Gastroesophageal sphincter (tissue), 4 donors: ENCODE results near the gene MVB12B. TPM values are rescaled to one million over a fixed set of nuclear protein-coding genes. Genes with fewer than 3 reads are reported as not detected.

Experiments
- ATAC-seq: fragments of 150-250 bp; one replicate; pipeline ENCODE4 v1.9.1; 2016; ENCODE audit warnings: mild to moderate bottlenecking, moderate library complexity
- H3K27ac ChIP-seq, 4 donors: fragments of 200-600 bp; sonication (generic) in 3 of 4; 1 replicate in 3 of 4; 2 replicates in 1 of 4; pipeline ENCODE4 v1.5.1; 2016 to 2019
- H3K27me3 ChIP-seq: fragments of 200-600 bp; sonication (generic); one replicate; pipeline ENCODE4 v1.5.1; 2019
- H3K36me3 ChIP-seq, 2 donors: fragments of 200-600 bp; sonication (generic); one replicate each; pipeline ENCODE4 v1.5.1; 2019; ENCODE audit warnings: control low read depth in 1 of 2
- H3K4me1 ChIP-seq, 3 donors: fragments of 200-600 bp; sonication (generic); 1 replicate in 2 of 3; 2 replicates in 1 of 3; pipeline ENCODE4 v1.5.1; 2016 to 2019; ENCODE audit warnings: control low read depth in 2 of 3
- H3K4me3 ChIP-seq, 2 donors: fragments of 200-600 bp; sonication (generic); one replicate each; pipeline ENCODE4 v1.5.1; 2019; ENCODE audit warnings: mild to moderate bottlenecking in 1 of 2, moderate library complexity in 1 of 2
- H3K9me3 ChIP-seq, 3 donors: fragments of 200-600 bp; sonication (generic); one replicate each; pipeline ENCODE4 v1.5.1; 2017 to 2019; ENCODE audit warnings: control low read depth in 2 of 3
- EP300 ChIP-seq: sonication (generic); formaldehyde crosslinking; IDR thresholded peaks from one replicate; pipeline ENCODE4 v1.6.1; 2017; ENCODE audit warnings: antibody characterized with exemption, mild to moderate bottlenecking
- POLR2A ChIP-seq, 2 donors: fragments of 450-650 bp; IDR thresholded peaks; one replicate each; pipeline ENCODE4 v1.6.1; 2017; ENCODE audit warnings: antibody characterized with exemption in 2 of 2, mild to moderate bottlenecking in 2 of 2, moderate library complexity in 1 of 2
- POLR2AphosphoS5 ChIP-seq: sonication (generic); formaldehyde crosslinking; IDR thresholded peaks from one replicate; pipeline ENCODE4 v1.6.1; 2017; ENCODE audit warnings: antibody characterized with exemption
- WGBS, 2 donors: methylation state at CpG; one replicate each; pipeline ENCODE4 v1.1.5; 2018; ENCODE audit warnings: low coverage in 1 of 2; 5-methylcytosine and 5-hydroxymethylcytosine counted together
- total RNA-seq, 4 donors: library from RNA; depleted of rRNA; stranded (reverse); fragments of >200 nt; gene quantifications; one replicate each; pipeline ENCODE4 v1.1.0, GENCODE V29; 2016
- TF ChIP-seq, protein P1 (sequence below), 4 experiments: fragments of 200-600 bp in 2 of 4; fragments of 450-650 bp in 2 of 4; sonication (generic) in 1 of 4; IDR thresholded peaks; one replicate each; pipeline ENCODE4 v1.5.1; 2017 to 2019; ENCODE audit warnings: antibody characterized with exemption in 4 of 4, mild to moderate bottlenecking in 2 of 4, moderate library complexity in 2 of 4

MVB12B gene
- total RNA-seq, 4 donors from 2014 or later, result 12.0 to 25.2 (median 15.9) TPM

DNA sequence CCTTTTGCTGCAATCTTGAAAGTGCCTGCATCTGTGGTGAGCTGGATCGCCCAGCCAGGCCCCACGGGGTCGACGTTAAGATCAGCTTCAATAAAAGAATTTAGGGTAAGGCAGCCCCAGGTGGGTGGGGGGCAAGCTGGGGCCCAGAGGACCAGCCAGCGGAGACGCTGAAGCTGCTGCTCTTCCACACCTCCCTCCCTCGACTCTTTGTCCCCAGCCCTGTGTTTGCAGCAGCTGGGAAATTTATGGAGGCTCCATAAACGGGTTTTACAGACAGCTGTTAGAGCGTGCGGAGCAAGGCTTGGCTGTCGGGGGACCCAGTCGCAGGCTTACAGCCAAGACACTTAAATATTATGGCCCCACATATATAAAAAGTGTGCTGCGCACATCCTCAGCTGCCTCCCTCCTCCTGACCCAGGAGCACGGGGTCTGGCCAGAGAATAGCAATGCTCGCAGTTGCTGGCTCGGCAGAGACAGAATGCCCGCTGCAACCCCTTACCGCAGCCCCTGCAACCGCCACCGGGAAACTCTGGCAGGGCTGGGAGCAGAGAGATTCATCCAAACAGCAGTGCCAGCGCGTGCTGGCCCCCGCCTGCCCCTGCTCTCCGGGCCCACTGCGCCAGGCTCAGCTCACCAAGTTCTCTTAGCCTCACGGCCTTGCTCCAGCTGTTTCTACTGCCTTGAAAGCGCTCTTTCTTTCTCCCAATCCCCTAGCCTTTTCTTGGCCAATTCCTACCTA is 28.4 kb upstream of the MVB12B start:
- Histone ChIP-seq H3K9me3 (no peaks in the 10 kb centered on the region), H3K27ac (no peak overlapping the region), H3K4me1 (no peaks in the 10 kb centered on the region), H3K4me3 (no peak overlapping the region), H3K36me3 (no peaks in the 10 kb centered on the region), H3K27me3 (peaks cover 19% of the 10 kb centered on the region)
- TF ChIP-seq POLR2A (IDR thresholded peaks at IDR 0.05) (no peak), POLR2AphosphoS5 (no peak), EP300 (no peak)
- TF ChIP-seq, protein P1, sequence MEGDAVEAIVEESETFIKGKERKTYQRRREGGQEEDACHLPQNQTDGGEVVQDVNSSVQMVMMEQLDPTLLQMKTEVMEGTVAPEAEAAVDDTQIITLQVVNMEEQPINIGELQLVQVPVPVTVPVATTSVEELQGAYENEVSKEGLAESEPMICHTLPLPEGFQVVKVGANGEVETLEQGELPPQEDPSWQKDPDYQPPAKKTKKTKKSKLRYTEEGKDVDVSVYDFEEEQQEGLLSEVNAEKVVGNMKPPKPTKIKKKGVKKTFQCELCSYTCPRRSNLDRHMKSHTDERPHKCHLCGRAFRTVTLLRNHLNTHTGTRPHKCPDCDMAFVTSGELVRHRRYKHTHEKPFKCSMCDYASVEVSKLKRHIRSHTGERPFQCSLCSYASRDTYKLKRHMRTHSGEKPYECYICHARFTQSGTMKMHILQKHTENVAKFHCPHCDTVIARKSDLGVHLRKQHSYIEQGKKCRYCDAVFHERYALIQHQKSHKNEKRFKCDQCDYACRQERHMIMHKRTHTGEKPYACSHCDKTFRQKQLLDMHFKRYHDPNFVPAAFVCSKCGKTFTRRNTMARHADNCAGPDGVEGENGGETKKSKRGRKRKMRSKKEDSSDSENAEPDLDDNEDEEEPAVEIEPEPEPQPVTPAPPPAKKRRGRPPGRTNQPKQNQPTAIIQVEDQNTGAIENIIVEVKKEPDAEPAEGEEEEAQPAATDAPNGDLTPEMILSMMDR (IDR thresholded peaks at IDR 0.05), result no peak
- 42 to 61% methylated on average over 9 to 10 of the region's 27 CpGs for WGBS, 2 donors
- ATAC-seq, result no peak

DNA sequence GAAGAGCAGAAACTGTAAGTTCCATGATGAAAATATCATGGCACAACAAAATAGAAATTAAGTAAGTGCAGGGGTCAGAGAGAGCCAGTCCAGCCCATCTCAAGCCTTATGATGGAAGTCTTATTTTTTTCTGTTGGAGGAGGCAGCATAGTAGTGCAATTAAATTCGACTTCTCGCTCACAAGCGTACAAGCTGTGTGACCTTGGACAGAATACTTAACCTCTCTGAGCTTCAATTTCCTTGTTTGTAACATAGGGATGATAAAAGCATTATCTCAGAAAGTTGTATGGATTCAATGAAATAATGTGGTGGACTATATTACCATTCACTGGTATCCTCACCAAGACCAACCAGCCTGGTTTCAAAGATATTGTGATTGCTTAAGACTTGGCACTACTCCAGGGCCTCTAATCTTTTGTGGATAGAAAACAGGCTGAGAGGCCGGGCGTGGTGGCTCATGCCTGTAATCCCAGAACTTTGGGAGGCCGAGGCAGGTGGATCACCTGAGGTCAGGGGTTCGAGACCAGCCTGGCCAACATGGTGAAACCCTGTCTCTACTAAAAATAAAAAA is 26.8 kb upstream of the MVB12B start:
- no peak for ATAC-seq

DNA sequence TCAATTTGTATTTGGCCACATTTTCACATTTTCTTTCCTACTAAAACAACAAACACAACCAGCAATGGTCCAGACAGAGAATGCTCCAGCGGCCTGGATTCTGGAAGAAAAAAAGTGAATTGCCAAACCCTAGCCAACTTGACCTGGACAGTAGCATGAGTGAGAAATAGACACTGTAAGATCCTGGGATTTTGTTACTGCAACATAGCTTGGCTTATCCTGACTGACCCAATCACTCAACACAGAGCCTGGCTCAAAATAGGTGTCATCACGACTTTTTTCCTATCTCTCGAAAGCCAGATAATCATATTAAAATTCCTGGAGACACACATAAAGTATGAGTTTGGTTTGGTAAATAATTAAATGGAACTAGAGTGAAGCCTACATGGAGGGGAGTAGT is 25.4 kb upstream of the MVB12B start:
- Histone ChIP-seq H3K4me3 (no peak overlapping the region), H3K4me1 (no peaks in the 10 kb centered on the region), H3K27me3 (peaks cover 5% of the 10 kb centered on the region), H3K9me3 (no peaks in the 10 kb centered on the region), H3K36me3 (no peaks in the 10 kb centered on the region), H3K27ac (no peak overlapping the region)
- ATAC-seq, result no peak
- WGBS, 2 donors, result 94 to 95% methylated on average over 2 to 3 of the region's 3 CpGs
- TF ChIP-seq EP300 (no peak), POLR2AphosphoS5 (no peak), POLR2A (IDR thresholded peaks at IDR 0.05) (no peak)
- TF ChIP-seq, protein P1 (IDR thresholded peaks at IDR 0.05), result no peak

More for the DNA sequence above, 26.8 kb upstream of the MVB12B start:
- no peaks in the 10 kb centered on the region for H3K4me1 ChIP-seq
- H3K9me3 ChIP-seq, result no peaks in the 10 kb centered on the region
- WGBS, 2 donors, result 89 to 97% methylated on average over 5 to 7 of the region's 7 CpGs
- peaks cover 8% of the 10 kb centered on the region for H3K27me3 ChIP-seq
- no peak overlapping the region for H3K4me3 ChIP-seq
- H3K36me3 ChIP-seq, result no peaks in the 10 kb centered on the region
- no peak for TF ChIP-seq POLR2A (IDR thresholded peaks at IDR 0.05)
- no peak overlapping the region for H3K27ac ChIP-seq

DNA sequence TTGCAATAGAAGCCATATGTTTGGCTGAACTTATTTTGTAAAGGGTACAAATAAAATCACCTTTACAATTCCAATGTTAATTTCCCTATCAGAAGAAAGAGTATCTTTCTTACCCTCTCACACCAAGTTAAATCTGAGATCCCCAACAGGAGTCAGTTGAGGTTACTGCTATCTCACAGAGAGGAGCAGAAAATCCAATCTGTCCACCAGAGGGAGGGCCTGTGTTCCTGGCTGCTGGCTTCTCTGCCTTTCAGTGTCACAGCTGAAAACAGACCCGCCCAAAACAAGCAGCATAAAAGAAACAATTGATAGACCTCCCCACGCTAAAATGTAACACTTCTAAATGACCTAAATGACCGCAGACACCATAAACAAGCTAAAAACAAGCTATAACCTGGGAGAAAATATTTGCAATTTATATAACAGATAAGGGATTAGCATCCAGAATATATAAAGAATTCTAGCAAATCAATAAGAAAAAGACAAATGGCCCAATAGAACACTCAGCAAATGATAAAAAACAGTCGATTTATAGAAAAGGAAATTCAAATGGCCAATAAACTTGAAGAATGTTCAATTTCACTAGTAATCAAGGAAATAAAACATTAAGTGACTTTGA is 24.5 kb upstream of the MVB12B start:
- Histone ChIP-seq H3K4me1 (no peaks in the 10 kb centered on the region), H3K27ac (no peak overlapping the region), H3K36me3 (no peaks in the 10 kb centered on the region), H3K27me3 (no peaks in the 10 kb centered on the region), H3K9me3 (no peaks in the 10 kb centered on the region), H3K4me3 (no peak overlapping the region)
- peak; percentile 63 for ATAC-seq
- 39% methylated on average over 3 of the region's 4 CpGs; no CpG with 5 or more reads in 1 of the 2 donors for WGBS, 2 donors
- TF ChIP-seq, protein P1 (IDR thresholded peaks at IDR 0.05), result peak in 3 of 4 experiments; percentile 68 to 72 (median 68)
- no peak for TF ChIP-seq POLR2A (IDR thresholded peaks at IDR 0.05)
- TF ChIP-seq EP300, result no peak

DNA sequence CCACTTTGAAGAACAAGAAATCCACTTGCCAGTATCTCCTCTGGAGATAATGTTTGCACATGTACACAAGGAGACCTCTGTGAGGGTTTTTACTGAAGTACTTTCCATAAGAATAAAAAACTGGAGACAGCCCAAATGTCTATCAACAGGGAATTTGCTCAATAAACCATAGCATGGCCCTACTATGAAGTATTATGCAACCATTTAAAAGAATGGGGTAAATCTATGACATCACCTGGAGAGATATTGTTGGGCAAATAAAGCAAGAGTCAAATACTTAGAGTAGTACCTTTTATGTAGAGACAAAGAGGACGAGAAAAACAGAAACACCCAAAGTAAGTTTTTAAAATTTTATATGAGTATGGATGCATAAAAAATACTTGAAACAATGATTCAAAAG is 23.9 kb upstream of the MVB12B start:
- TF ChIP-seq EP300 (no peak), POLR2AphosphoS5 (no peak), POLR2A (IDR thresholded peaks at IDR 0.05) (no peak)
- TF ChIP-seq, protein P1 (IDR thresholded peaks at IDR 0.05), result no peak
- no peak for ATAC-seq
- WGBS, 2 donors, result 85 to 89% methylated on average over 1 of the region's 1 CpG

More for the DNA sequence above, 23.9 kb upstream of the MVB12B start:
- H3K4me1 ChIP-seq, result no peaks in the 10 kb centered on the region
- H3K9me3 ChIP-seq, result no peaks in the 10 kb centered on the region
- no peaks in the 10 kb centered on the region for H3K36me3 ChIP-seq
- no peaks in the 10 kb centered on the region for H3K27me3 ChIP-seq
- H3K4me3 ChIP-seq, result no peak overlapping the region
- H3K27ac ChIP-seq, result no peak overlapping the region
